Measurements from ENCODE around the gene RTP3.

The RTP3 gene

GRCh38 chr3:46496746-46497555 is 825 bp upstream of the RTP3 start:
- Histone ChIP-seq H3K36me3 (no peaks in the 10 kb centered on the region), H3K4me3 (ENCODE audit: low read depth, low read length) (no peak overlapping the region), H3K4me1 (no peaks in the 10 kb centered on the region), H3K9me3 (no peaks in the 10 kb centered on the region), H3K27me3 (no peaks in the 10 kb centered on the region)
- peak; percentile 13 for DNase-seq
- TF ChIP-seq, protein P1, sequence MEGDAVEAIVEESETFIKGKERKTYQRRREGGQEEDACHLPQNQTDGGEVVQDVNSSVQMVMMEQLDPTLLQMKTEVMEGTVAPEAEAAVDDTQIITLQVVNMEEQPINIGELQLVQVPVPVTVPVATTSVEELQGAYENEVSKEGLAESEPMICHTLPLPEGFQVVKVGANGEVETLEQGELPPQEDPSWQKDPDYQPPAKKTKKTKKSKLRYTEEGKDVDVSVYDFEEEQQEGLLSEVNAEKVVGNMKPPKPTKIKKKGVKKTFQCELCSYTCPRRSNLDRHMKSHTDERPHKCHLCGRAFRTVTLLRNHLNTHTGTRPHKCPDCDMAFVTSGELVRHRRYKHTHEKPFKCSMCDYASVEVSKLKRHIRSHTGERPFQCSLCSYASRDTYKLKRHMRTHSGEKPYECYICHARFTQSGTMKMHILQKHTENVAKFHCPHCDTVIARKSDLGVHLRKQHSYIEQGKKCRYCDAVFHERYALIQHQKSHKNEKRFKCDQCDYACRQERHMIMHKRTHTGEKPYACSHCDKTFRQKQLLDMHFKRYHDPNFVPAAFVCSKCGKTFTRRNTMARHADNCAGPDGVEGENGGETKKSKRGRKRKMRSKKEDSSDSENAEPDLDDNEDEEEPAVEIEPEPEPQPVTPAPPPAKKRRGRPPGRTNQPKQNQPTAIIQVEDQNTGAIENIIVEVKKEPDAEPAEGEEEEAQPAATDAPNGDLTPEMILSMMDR (IDR thresholded peaks at IDR 0.05; ENCODE audit: low read depth, low read length) = peak; percentile 36

GRCh38 chr3:46498916-46499519 is 1.2 kb downstream of the RTP3 start:
- Histone ChIP-seq H3K9me3 (no peaks in the 10 kb centered on the region), H3K27me3 (no peaks in the 10 kb centered on the region), H3K4me3 (ENCODE audit: low read depth, low read length) (no peak overlapping the region), H3K36me3 (no peaks in the 10 kb centered on the region), H3K4me1 (no peaks in the 10 kb centered on the region)
- TF ChIP-seq, protein P1 (IDR thresholded peaks at IDR 0.05; ENCODE audit: low read depth, low read length) = no peak
- DNase-seq = no peak

- no peak overlapping the region for H3K4me3 ChIP-seq (ENCODE audit: low read depth, low read length)
- no peak for DNase-seq
- TF ChIP-seq, protein P1 (IDR thresholded peaks at IDR 0.05; ENCODE audit: low read depth, low read length) = no peak
- no peaks in the 10 kb centered on the region for H3K9me3 ChIP-seq
- H3K27me3 ChIP-seq = no peaks in the 10 kb centered on the region
- no peaks in the 10 kb centered on the region for H3K4me1 ChIP-seq
- H3K36me3 ChIP-seq = no peaks in the 10 kb centered on the region
Measured at GRCh38 chr3:46500656-46501635, 3.2 kb downstream of the RTP3 start.

GRCh38 chr3:46501702-46502101 is 3.9 kb downstream of the RTP3 start:
- H3K9me3 ChIP-seq = no peaks in the 10 kb centered on the region
- no peak overlapping the region for H3K4me3 ChIP-seq (ENCODE audit: low read depth, low read length)
- no peak for DNase-seq
- TF ChIP-seq, protein P1 (IDR thresholded peaks at IDR 0.05; ENCODE audit: low read depth, low read length) = no peak
- H3K27me3 ChIP-seq = no peaks in the 10 kb centered on the region
- H3K36me3 ChIP-seq = no peaks in the 10 kb centered on the region
- no peaks in the 10 kb centered on the region for H3K4me1 ChIP-seq

DNA sequence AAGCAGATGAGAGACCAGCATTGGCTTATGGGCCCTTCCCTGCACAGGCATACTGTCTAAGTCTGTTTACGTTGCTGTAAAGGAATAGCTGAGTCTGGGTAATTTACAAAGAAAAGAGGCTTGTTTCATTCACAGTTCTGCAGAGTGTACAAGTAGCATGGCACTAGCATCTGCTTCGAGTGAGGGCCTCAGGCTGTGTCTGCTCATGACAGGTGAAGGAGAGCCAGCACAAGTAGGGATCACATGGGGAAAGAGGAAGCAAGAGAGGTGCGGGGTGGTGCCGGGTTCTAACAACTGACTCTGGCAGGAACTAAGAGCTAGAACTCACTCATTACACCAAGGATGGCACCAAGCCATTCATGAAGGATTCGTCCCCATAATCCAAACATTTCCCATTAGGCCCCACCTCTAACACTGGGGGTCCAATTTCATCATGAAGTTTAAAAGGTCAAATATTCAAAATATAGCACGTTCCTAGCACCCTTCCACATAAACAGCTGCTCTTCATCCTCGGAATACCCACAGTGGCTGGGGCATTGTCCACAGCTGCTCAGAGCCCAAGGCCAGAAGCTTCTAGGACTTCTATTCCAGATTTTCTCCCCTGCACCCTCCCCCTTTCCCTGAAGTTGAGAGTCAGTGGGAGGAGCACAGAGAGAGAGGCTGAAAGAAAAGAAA is 5.6 kb downstream of the RTP3 start:
- no peak for DNase-seq
- TF ChIP-seq, protein P1 (IDR thresholded peaks at IDR 0.05; ENCODE audit: low read depth, low read length) = no peak
- H3K9me3 ChIP-seq = no peaks in the 10 kb centered on the region
- no peak overlapping the region for H3K4me3 ChIP-seq (ENCODE audit: low read depth, low read length)
- no peaks in the 10 kb centered on the region for H3K27me3 ChIP-seq
- no peaks in the 10 kb centered on the region for H3K36me3 ChIP-seq
- no peaks in the 10 kb centered on the region for H3K4me1 ChIP-seq
